ENCODE results near the gene NCOA3. TPM values are rescaled to one million over a fixed set of nuclear protein-coding genes. Genes with fewer than 3 reads are reported as not detected.

The NCOA3 gene
- total and polyA plus RNA-seq, 2 of the 8 experiments (the other 6 are each of a cell fraction or from before 2014, with no cell fraction given): 7.9 to 24.7 TPM

DNA sequence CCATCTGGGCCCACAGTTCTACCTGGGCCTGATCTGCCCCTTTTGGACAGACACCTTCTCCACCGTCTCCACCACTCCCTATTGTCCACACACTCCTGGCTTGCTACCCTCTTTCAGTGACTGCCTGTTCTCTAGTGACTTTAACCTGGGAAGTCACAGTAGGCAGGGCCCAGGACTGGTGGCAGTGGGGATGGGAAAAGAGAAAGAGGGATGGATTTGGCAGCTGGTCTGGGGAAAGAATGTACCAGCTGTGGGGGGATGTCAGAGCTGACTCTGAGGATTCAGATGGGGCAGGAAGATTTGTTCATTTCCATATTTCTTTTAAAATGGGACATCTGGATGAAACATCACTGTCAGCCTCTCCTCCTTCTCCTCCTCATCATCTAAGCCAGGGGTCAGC is 198.1 kb downstream of the NCOA3 start:
- ChIA-PET POLR2A (ENCODE audit: partially characterized antibody) (no interaction called here), CTCF (ENCODE audit: partially characterized antibody) (interaction anchor here (0.7 kb wide), 1 partner anchor 918 kb away, joined by 3 read pairs; no protein-coding TSS in a partner anchor)
- FAIRE-seq: no peak

More for the DNA sequence above, 198.1 kb downstream of the NCOA3 start:
- Histone ChIP-seq H3K14ac (ENCODE audit: insufficient read length) (no peak overlapping the region), H2BK5ac (ENCODE audit: low read depth, low read length) (no peak overlapping the region), H4K91ac (replicated peaks; ENCODE audit: insufficient read length, low read length) (no peak overlapping the region), H3K27me3 (replicated peaks in 1 of 4; ENCODE audit: control insufficient read depth in 3 of 4, extremely low read depth in 1 of 4, insufficient read depth in 3 of 4, low read length in 3 of 4) (no peaks in the 10 kb centered on the region), H3K79me2 (ENCODE audit: control insufficient read depth in 1 of 2, insufficient read depth in 2 of 2, low read length in 2 of 2) (no peaks in the 10 kb centered on the region), H3K9me3 (ENCODE audit: insufficient read depth in 2 of 2, low read depth in 1 of 2, low read length in 1 of 2) (no peaks in the 10 kb centered on the region), H3K56ac (replicated peaks; ENCODE audit: insufficient read length, low read depth, low read length) (no peak overlapping the region), H2BK12ac (ENCODE audit: low read depth, low read length) (no peak overlapping the region), H4K8ac (ENCODE audit: extremely low read depth, insufficient read depth, low read length) (no peak overlapping the region), H3K4me2 (ENCODE audit: insufficient read depth in 1 of 2, low read depth in 2 of 2, low read length in 2 of 2) (no peak overlapping the region), H4K5ac (ENCODE audit: insufficient read length, low read depth, low read length) (no peak overlapping the region), H3K79me1 (ENCODE audit: low read depth, low read length) (no peaks in the 10 kb centered on the region), H3K23ac (ENCODE audit: insufficient read length) (no peak overlapping the region), H2BK120ac (replicated peaks; ENCODE audit: low read depth, low read length) (no peak overlapping the region), H2AFZ (ENCODE audit: low read length) (no peak overlapping the region), H3K4ac (replicated peaks; ENCODE audit: insufficient read length, low read depth, low read length) (no peak overlapping the region), H4K20me1 (replicated peaks in 1 of 2; ENCODE audit: control insufficient read depth in 1 of 2, insufficient read depth in 2 of 2, low read length in 2 of 2) (no peaks in the 10 kb centered on the region), H2BK15ac (ENCODE audit: low read length) (no peak overlapping the region), H3K9ac (replicated peaks in 1 of 4; ENCODE audit: extremely low read depth in 1 of 4, low read depth in 3 of 4, low read length in 3 of 4) (no peak overlapping the region), H2AK5ac (ENCODE audit: low read depth, low read length) (no peak overlapping the region), H3K18ac (ENCODE audit: extremely low read depth, low read length) (no peak overlapping the region), H3K36me3 (ENCODE audit: control insufficient read depth in 2 of 4, insufficient read depth in 4 of 4, low read length in 3 of 4) (no peaks in the 10 kb centered on the region; a peak in 1 of 8 replicates), H3K4me3 (ENCODE audit: extremely low read depth in 1 of 4, insufficient read depth in 2 of 4, low read depth in 3 of 4, low read length in 4 of 4) (no peak overlapping the region), H2BK20ac (ENCODE audit: low read length) (no peak overlapping the region), H3K4me1 (replicated peaks in 1 of 4; ENCODE audit: control insufficient read depth in 3 of 4, insufficient read depth in 4 of 4, low read length in 3 of 4) (no peaks in the 10 kb centered on the region), H3K23me2 (ENCODE audit: low read depth, low read length) (no peaks in the 10 kb centered on the region), H3K27ac (ENCODE audit: low read depth, low read length) (no peak overlapping the region)
- 95% methylated on average over 1 of the region's 1 CpG; no CpG with 5 or more reads in 1 of the 2 experiments for WGBS, 2 experiments (ENCODE audit: extremely low coverage in 1 of 2, insufficient coverage in 1 of 2, insufficient read length in 1 of 2, insufficient replicate concordance in 2 of 2, low coverage in 1 of 2, low lambda C conversion rate in 2 of 2, missing lambda C conversion rate in 1 of 2)
- TF ChIP-seq, protein P1, sequence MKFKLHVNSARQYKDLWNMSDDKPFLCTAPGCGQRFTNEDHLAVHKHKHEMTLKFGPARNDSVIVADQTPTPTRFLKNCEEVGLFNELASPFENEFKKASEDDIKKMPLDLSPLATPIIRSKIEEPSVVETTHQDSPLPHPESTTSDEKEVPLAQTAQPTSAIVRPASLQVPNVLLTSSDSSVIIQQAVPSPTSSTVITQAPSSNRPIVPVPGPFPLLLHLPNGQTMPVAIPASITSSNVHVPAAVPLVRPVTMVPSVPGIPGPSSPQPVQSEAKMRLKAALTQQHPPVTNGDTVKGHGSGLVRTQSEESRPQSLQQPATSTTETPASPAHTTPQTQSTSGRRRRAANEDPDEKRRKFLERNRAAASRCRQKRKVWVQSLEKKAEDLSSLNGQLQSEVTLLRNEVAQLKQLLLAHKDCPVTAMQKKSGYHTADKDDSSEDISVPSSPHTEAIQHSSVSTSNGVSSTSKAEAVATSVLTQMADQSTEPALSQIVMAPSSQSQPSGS (IDR thresholded peaks at IDR 0.05; ENCODE audit: low read length): no peak
- TF ChIP-seq POU5F1 (IDR thresholded peaks at IDR 0.05; ENCODE audit: low read depth, low read length) (no peak), E2F6 (IDR thresholded peaks at IDR 0.05) (no peak), SAP30 (IDR thresholded peaks at IDR 0.05; ENCODE audit: insufficient read depth, insufficient replicate concordance, low read length) (no peak)
- TF ChIP-seq, protein P2, sequence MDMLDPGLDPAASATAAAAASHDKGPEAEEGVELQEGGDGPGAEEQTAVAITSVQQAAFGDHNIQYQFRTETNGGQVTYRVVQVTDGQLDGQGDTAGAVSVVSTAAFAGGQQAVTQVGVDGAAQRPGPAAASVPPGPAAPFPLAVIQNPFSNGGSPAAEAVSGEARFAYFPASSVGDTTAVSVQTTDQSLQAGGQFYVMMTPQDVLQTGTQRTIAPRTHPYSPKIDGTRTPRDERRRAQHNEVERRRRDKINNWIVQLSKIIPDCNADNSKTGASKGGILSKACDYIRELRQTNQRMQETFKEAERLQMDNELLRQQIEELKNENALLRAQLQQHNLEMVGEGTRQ (IDR thresholded peaks at IDR 0.05; ENCODE audit: low read length): no peak
- no peak for DNase-seq (ENCODE audit: low read depth in 1 of 2, low spot score in 2 of 2)
